ENCODE results near the gene ERI2.

- no peak for TF ChIP-seq POLR2A (IDR thresholded peaks at IDR 0.05; ENCODE audit: low read depth, low read length)
- TF ChIP-seq POLR2AphosphoS5 (IDR thresholded peaks at IDR 0.05; ENCODE audit: low read depth, low read length), result no peak
Measured at GRCh38 chr16:20850981-20851380, 44.7 kb upstream of the ERI2 start.

All from GM12892 (cell line).